ENCODE data around the gene F7. TPM values are rescaled to one million over a fixed set of nuclear protein-coding genes. Genes with fewer than 3 reads are reported as not detected.

Gene F7
- total and polyA plus RNA-seq, 5 experiments from 2014 or later = 0.14 to 0.36 (median 0.16) TPM; not detected in 2

DNA sequence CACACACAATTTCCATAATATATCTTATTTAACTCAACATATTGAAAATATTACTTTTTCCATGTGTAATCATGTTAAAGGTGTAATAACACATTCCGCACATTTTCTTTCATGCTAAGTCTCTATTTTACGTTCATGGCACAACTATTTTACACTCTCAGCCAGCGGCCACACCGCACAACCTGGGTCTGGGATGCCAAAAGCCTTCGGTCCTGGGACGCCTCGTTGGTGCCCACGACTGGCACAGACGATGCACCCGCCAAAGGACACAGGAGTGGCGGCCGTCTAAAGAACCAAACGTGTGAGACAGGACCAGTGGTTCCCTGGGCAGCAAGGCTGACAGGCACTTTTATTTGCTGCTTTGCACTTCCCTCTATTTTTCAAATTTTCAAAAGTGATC, 42.8 kb downstream of the F7 start:
- ATAC-seq (no peak), DNase-seq (no peak)
- peaks cover 4 to 17% (median 8%) of the 10 kb centered on the region in 5 donors for H3K27me3 Mint-ChIP-seq
- H3K36me3 Mint-ChIP-seq = no peaks in the 10 kb centered on the region
- H3K4me3 Mint-ChIP-seq = no peak overlapping the region
- no peak overlapping the region for H3K27ac Mint-ChIP-seq
- no peaks in the 10 kb centered on the region for H3K9me3 Mint-ChIP-seq
- POLR2A ChIA-PET = no interaction called here
- peaks cover 8 to 20% (median 11%) of the 10 kb centered on the region in 4 donors for H3K4me1 Mint-ChIP-seq

DNA sequence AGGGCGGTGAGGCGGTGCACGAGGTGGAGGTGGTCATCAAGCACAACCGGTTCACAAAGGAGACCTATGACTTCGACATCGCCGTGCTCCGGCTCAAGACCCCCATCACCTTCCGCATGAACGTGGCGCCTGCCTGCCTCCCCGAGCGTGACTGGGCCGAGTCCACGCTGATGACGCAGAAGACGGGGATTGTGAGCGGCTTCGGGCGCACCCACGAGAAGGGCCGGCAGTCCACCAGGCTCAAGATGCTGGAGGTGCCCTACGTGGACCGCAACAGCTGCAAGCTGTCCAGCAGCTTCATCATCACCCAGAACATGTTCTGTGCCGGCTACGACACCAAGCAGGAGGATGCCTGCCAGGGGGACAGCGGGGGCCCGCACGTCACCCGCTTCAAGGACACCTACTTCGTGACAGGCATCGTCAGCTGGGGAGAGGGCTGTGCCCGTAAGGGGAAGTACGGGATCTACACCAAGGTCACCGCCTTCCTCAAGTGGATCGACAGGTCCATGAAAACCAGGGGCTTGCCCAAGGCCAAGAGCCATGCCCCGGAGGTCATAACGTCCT, 43.4 kb downstream of the F7 start:
- Mint-ChIP-seq H3K9me3 (no peaks in the 10 kb centered on the region), H3K4me1 (peaks cover 8 to 20% (median 14%) of the 10 kb centered on the region in 4 donors), H3K4me3 (peak overlapping the region in 1 of 10 donors; percentile 29), H3K27me3 (peaks cover 4 to 17% (median 8%) of the 10 kb centered on the region in 5 donors), H3K36me3 (no peaks in the 10 kb centered on the region), H3K27ac (no peak overlapping the region)
- POLR2A ChIA-PET = no interaction called here
- no peak for ATAC-seq
- no peak for DNase-seq

DNA sequence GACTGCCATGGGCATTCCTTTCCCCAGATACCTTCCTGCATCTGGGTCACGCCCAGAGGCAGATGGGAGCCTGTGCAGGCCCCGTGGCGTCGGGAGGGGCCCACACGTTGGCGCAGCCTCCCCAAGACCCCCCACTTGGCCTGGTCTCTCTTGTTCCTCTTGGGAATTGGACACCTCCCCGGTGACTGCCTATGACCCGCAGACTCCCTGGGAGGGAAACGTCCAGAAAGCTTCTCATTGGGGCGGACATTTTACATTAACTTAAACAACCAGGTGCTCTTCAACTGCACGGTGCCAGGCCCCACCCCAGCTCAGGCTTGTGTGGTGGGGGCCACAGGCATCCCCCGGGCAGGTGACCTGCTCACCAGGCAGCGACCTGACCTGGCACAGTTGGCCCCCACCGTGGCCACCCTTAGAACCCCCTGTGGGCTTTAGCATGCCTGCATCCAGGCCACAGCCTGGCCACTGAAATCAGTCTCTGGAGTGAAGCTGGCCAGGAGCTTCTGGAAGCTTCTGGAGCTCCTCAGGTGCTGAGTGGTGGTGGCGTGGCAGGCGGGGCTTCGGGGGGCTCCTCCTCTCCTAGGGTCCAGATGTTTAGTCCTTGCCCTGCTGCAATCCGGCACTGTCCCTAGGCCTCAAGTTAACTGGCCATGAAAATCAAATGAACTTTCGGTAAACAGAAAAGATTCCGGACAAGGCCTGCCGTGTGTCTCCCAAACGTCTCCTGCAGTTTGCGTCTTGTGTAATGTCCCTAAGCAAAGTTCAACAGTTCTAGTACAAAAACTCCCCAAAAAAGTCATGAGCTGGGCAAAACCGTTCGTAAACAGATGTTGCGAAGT, 44.3 kb downstream of the F7 start:
- no peak for ATAC-seq
- POLR2A ChIA-PET = no interaction called here
- no peak overlapping the region for H3K27ac Mint-ChIP-seq

DNA sequence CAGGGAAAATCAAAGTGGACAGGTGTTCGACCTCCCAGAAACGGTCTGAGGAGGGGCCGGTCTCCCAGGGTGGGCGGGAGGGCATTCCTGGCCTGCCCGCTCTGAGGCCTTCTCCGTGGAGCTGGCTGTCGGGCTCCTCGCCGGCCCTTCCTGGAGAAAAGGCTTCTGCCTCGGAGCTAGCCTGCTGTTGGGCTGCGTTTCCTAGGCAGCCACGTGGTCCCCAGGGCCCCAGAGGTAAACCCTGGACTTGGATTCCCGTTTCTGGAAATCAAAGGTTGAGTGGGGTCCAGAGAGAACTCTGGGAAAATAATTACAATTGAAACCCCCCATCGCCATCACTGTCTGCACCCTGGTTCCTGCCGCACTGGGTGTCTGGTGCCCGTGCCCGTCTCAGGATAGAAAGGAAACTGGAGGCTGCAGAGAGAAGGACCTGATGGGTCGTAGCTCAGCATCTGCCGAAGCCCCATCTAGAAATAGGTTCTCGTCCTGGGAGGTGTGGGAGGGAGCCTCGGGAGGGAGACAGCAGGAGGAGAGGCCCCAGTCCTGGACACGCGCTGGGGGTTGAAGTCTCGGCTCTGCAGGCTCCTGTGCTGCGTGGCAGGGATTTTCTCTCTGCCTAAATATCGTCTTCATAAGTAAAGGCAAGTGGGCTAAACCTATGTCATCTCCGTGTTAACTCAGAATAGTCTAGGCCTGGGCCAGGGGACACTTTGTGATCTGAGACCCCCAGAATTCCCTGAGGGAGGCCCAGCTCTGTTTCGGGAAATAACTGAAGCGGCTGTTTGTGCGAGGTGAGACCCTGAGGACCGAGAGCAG, 45.2 kb downstream of the F7 start:
- Mint-ChIP-seq H3K4me1 (peaks cover 13 to 27% (median 20%) of the 10 kb centered on the region in 4 donors), H3K9me3 (peaks cover 0 to 10% (median 0%) of the 10 kb centered on the region in 9 donors), H3K36me3 (no peaks in the 10 kb centered on the region), H3K27ac (peak overlapping the region in 1 of 10 donors; percentile 65), H3K27me3 (peaks cover 4 to 17% (median 8%) of the 10 kb centered on the region in 5 donors), H3K4me3 (peak overlapping the region in 5 of 10 donors; percentile 18 to 79 (median 66))
- no peak for ATAC-seq
- POLR2A ChIA-PET = no interaction called here
- DNase-seq = no peak

More for the DNA sequence above, 44.3 kb downstream of the F7 start:
- Mint-ChIP-seq H3K27me3 (peaks cover 4 to 17% (median 8%) of the 10 kb centered on the region in 5 donors), H3K36me3 (no peaks in the 10 kb centered on the region), H3K4me3 (no peak overlapping the region), H3K9me3 (peaks cover 0 to 1% (median 0%) of the 10 kb centered on the region in 9 donors), H3K4me1 (peaks cover 10 to 25% (median 19%) of the 10 kb centered on the region in 4 donors)
- DNase-seq = no peak

DNA sequence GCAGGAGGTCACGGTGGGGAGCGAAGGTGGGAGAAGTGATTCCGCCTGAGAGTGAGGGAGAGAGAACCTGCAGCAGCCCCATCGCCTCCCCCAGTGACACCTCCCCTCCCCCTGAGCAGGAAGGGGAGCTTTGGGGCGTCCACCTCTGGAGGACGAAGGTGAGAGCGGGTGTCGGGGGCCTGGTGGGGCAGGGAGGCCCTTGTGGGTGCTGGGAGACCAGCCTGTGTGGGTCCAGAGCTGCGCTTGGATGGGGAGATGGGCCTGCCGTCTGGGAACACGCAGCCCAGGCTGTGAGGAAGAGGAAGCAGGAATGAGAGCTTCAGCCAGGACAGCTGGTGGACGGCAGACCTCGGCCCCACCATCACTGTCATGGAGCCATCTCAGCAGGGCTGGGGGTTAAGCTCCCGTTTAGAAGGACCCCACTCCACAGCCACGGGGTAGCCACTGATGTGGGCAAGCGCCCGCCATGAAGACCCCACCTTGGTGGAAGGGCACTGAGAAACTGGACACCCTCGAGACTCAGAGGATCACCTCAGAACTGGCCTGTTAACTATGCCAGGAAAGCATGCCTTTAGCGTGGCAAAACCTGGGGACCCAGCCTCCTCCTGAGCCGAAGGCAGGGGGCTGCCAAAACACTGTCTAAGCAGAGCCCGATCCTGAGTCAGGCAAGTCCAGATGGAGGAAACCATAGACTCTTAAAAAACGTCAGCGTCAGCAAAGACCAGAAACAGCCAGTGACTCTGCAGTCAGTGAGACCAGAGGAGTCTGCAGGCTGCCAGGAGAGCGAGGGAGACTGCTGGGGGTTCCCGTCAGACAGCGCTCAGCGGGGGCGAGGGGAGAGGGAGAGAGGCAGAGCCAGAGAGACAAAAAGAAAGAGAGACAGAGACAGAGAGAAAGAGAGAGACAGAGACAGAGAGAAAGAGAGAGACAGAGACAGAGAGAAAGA, 46.4 kb downstream of the F7 start:
- H3K36me3 Mint-ChIP-seq = no peaks in the 10 kb centered on the region
- peaks cover 13 to 27% (median 20%) of the 10 kb centered on the region in 4 donors for H3K4me1 Mint-ChIP-seq
- peak in 2 of 10 donors; percentile 13 to 14 for DNase-seq
- peak overlapping the region in 9 of 10 donors; percentile 42 to 92 (median 83) for H3K27ac Mint-ChIP-seq
- peaks cover 0 to 10% (median 0%) of the 10 kb centered on the region in 9 donors for H3K9me3 Mint-ChIP-seq
- POLR2A ChIA-PET = no interaction called here
- peaks cover 4 to 14% (median 7%) of the 10 kb centered on the region in 5 donors for H3K27me3 Mint-ChIP-seq
- ATAC-seq = peak in 1 of 2 donors; percentile 43
- peak overlapping the region; percentile 79 to 97 (median 87) for H3K4me3 Mint-ChIP-seq

DNA sequence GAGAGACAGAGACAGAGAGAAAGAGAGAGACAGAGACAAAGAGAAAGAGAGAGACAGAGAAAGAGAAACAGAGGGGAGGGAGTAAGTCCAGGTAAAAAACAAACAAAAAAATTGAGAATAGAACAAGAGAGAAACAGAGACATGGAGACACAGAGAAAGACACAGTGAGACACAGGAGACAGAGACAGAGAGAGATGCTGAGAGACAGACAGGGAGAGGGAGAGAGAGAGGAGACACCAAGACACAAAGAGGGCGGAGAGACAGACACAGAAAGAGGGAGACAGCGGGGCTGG, 47.0 kb downstream of the F7 start:
- H3K9me3 Mint-ChIP-seq = peaks cover 0 to 10% (median 0%) of the 10 kb centered on the region in 9 donors
- ATAC-seq (no peak), DNase-seq (peak in 1 of 10 donors; percentile 10)
- peaks cover 0 to 14% (median 7%) of the 10 kb centered on the region in 5 donors for H3K27me3 Mint-ChIP-seq
- H3K4me1 Mint-ChIP-seq = peaks cover 13 to 27% (median 20%) of the 10 kb centered on the region in 4 donors
- POLR2A ChIA-PET = interaction anchor here (3.4 kb wide), 1 partner anchor 57 kb away, joined by 27 read pairs; the partner anchor contains the start of genes CUL4A and PCID2
- H3K36me3 Mint-ChIP-seq = no peaks in the 10 kb centered on the region
- H3K27ac Mint-ChIP-seq = peak overlapping the region; percentile 42 to 93 (median 90)
- peak overlapping the region; percentile 79 to 97 (median 87) for H3K4me3 Mint-ChIP-seq

DNA sequence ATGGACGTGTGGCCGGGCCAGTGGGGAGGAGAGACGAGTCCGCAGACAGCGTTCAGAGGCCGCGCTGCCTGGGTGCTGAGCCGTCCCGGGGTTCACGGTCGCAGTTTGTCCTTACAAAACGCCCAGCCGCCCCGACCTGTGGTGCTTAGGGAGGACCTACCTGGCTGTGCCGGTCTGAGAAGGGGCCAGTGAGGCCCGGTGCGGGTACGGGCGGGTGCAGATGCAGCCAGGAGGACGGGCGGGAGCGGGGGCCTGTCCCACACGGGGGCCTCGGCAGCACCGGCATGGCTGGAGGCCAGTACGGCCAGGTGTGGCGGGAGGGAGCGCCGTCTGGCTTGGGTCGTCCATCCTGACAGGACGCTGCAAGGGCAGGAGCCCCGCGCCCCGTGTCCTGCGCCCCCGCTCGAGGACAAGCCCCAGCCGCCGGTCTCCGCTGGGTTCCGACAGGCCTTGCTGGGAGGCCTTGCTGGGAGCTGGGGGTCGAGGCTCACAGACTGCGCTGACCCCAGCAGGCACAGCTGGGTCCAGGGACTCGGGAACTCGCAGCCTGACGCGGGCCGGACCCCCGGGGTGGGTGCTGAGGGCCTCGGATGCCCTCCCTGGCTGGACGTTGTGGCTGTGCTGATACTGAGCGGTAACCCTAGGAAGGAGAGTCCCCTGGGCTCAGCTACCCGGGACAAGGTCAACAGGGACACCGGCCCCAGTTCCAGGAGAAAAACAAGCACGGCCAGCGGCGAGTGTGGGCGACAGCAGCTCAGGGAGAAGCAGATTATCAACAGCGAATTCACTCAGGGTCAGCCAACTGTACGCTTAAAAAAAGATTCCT, 47.6 kb downstream of the F7 start:
- POLR2A ChIA-PET = interaction anchor here (0.7 to 3.4 kb wide), 3 partner anchors 14 to 145 kb away, joined by 3 to 27 read pairs (median 4); partner anchors contain the start of genes CUL4A and PCID2
- Mint-ChIP-seq H3K36me3 (no peaks in the 10 kb centered on the region), H3K4me1 (peaks cover 13 to 27% (median 20%) of the 10 kb centered on the region in 4 donors), H3K4me3 (peak overlapping the region; percentile 79 to 97 (median 89)), H3K27ac (peak overlapping the region; percentile 72 to 93 (median 90)), H3K27me3 (peaks cover 0 to 14% (median 7%) of the 10 kb centered on the region in 5 donors), H3K9me3 (peaks cover 0 to 10% (median 0%) of the 10 kb centered on the region in 9 donors)
- peak; percentile 34 to 50 for ATAC-seq
- DNase-seq = peak in 4 of 10 donors; percentile 22 to 26 (median 24)

DNA sequence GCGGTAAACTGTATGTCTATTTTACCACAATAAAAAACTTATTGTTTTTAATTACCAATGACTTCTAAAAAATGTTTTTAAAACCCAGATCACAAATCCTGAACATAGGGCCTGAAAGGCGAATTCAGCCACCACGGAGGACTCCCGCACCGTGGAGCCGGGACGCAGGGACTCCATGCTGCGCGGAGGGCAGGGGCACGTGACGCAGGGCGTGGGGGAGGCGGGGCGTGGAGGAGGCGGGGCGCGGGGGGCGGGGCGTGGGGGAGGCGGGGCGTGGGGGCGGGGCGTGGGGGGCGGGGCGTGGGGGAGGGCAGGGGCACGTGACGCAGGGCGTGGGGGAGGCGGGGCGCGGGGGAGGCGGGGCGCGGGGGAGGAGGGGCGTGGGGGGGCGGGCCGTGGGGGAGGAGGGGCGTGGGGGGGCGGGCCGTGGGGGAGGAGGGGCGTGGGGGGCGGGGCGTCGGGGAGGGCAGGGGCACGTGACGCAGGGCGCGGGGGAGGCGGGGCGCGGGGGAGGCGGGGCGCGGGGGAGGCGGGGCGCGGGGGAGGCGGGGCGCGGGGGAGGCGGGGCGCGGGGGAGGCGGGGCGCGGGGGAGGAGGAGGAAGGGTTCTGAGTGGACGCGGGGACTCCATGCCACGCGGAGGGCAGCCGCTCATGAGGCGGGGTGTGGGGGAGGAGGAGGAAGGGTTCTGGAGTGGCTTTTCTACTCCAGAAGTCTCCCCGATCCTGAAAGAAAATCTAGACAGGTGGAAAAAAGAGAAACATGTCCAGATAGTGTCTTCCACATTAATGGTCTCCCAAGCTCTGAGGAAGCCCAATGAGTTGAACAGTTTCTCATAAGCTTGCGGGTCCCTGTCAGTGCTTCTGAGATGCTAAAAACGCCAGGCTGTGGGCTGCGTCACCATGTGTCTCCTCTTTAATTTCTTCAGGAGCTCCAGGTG, 48.5 kb downstream of the F7 start:
- DNase-seq (peak; percentile 60 to 89 (median 72)), ATAC-seq (peak; percentile 81 to 83)
- Mint-ChIP-seq H3K27me3 (peaks cover 0 to 14% (median 7%) of the 10 kb centered on the region in 5 donors), H3K36me3 (no peaks in the 10 kb centered on the region), H3K4me1 (peaks cover 18 to 27% (median 20%) of the 10 kb centered on the region in 4 donors), H3K27ac (peak overlapping the region; percentile 72 to 92 (median 88)), H3K9me3 (peaks cover 0 to 10% (median 0%) of the 10 kb centered on the region in 9 donors), H3K4me3 (peak overlapping the region; percentile 79 to 91 (median 86))
- POLR2A ChIA-PET = interaction anchor here (0.7 to 3.4 kb wide), 3 partner anchors 13 to 144 kb away, joined by 3 to 27 read pairs (median 4); partner anchors contain the start of genes CUL4A and PCID2

DNA sequence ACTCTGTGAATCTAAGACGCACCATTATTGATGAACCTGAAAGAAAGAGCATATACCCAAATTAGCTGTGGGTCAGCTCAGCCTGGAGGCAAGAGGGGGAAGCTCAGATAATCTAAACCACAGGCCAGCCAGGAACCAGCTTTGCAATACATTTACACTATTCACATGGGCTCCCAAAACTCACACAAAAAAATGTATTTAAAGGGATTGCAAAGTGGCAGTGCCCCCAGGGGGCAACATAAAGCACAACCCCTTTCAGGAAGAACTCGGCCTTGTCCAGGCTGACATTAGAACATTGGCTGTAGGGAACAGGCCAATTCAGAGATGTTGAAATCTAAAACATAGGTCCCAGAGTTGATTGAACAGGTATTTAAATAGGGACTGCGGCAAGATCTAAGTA, 49.6 kb downstream of the F7 start:
- peak overlapping the region; percentile 34 to 89 (median 81) for H3K27ac Mint-ChIP-seq
- DNase-seq (no peak), ATAC-seq (no peak)
- POLR2A ChIA-PET = interaction anchor here (3.4 kb wide), 1 partner anchor 54 kb away, joined by 27 read pairs; the partner anchor contains the start of genes CUL4A and PCID2
- peaks cover 0 to 10% (median 0%) of the 10 kb centered on the region in 9 donors for H3K9me3 Mint-ChIP-seq
- H3K36me3 Mint-ChIP-seq = no peaks in the 10 kb centered on the region
- peaks cover 0 to 14% (median 7%) of the 10 kb centered on the region in 5 donors for H3K27me3 Mint-ChIP-seq
- H3K4me1 Mint-ChIP-seq = peaks cover 18 to 27% (median 20%) of the 10 kb centered on the region in 4 donors
- H3K4me3 Mint-ChIP-seq = peak overlapping the region in 7 of 10 donors; percentile 52 to 83 (median 70)

Data from naive thymus-derived CD8-positive, alpha-beta T cell (primary cell).